Testis (tissue), 3 donors: ENCODE results near the gene SAP130. TPM values are rescaled to one million over a fixed set of nuclear protein-coding genes. Genes with fewer than 3 reads are reported as not detected.

Experiments
- DNase-seq: peaks from one replicate; pipeline ENCODE4 v3.0.0-alpha.2; 2019
- H3K27ac ChIP-seq, 2 donors: fragments of 200-600 bp; sonication (generic); one replicate each; pipeline ENCODE4 v1.5.1; 2019
- H3K27me3 ChIP-seq: fragments of 200-600 bp; sonication (generic); one replicate; pipeline ENCODE4 v1.5.1; 2019
- H3K36me3 ChIP-seq: fragments of 200-600 bp; sonication (generic); one replicate; pipeline ENCODE4 v1.5.1; 2017; ENCODE audit warnings: low read depth; ENCODE audit errors: missing control alignments
- H3K4me1 ChIP-seq: fragments of 200-600 bp; sonication (generic); one replicate; pipeline ENCODE4 v1.5.1; 2019
- H3K4me3 ChIP-seq, 2 donors: fragments of 200-600 bp; sonication (generic); one replicate each; pipeline ENCODE4 v1.5.1; 2017 to 2019
- H3K9me3 ChIP-seq: fragments of 200-600 bp; sonication (generic); one replicate; pipeline ENCODE4 v1.5.1; 2017
- CTCF ChIP-seq, 3 experiments: fragments of 450-650 bp in 2 of 3; fragments of 200-600 bp in 1 of 3; sonication (generic) in 1 of 3; IDR thresholded peaks; one replicate each; pipeline ENCODE4 v1.5.1; 2016 to 2019; ENCODE audit warnings: antibody characterized with exemption in 3 of 3, mild to moderate bottlenecking in 2 of 3, moderate library complexity in 1 of 3
- POLR2A ChIP-seq: fragments of 450-650 bp; IDR thresholded peaks from one replicate; pipeline ENCODE4 v1.6.1; 2017; ENCODE audit warnings: antibody characterized with exemption, mild to moderate bottlenecking, moderate library complexity
- WGBS, 2 donors: methylation state at CpG; one replicate each; pipeline ENCODE4 v1.1.5; 2018; 5-methylcytosine and 5-hydroxymethylcytosine counted together
- intact Hi-C: fragments of 100-400 bp; cut with DNase I; formaldehyde crosslinking; loops from one replicate; pipeline ENCODE4 v1.15.1; 2023; ENCODE audit warnings: low total_unique reads
- polyA plus RNA-seq: library from polyadenylated mRNA; stranded (reverse); fragments of 350-450 nt; fragmentation: Illumina TruSeq; extraction: RNeasy Lipid Tissue Mini Kit (QIAGEN cat#74804); gene quantifications from one replicate; pipeline ENCODE4 v1.2.3, GENCODE V29; 2014; ENCODE audit warnings: low read depth, low replicate concordance; ENCODE audit not compliant: insufficient read depth
- total RNA-seq, 2 donors: library from RNA; depleted of rRNA; stranded (reverse); fragments of >200 nt; gene quantifications; one replicate each; pipeline ENCODE4 v1.2.3, GENCODE V29; 2016

SAP130 gene
- total and polyA plus RNA-seq, 3 donors from 2014 or later, result 82.4 to 129 (median 85.7) TPM

- DNase-seq, result no peak
- no peak for TF ChIP-seq POLR2A
- TF ChIP-seq CTCF (IDR thresholded peaks at IDR 0.05), result no peak
- H3K27me3 ChIP-seq, result no peaks in the 10 kb centered on the region
- H3K4me1 ChIP-seq, result no peaks in the 10 kb centered on the region
- no peak overlapping the region for H3K27ac ChIP-seq
- 71 to 74% methylated on average over 3 of the region's 3 CpGs for WGBS, 2 donors
- H3K36me3 ChIP-seq, result no peaks in the 10 kb centered on the region
- H3K4me3 ChIP-seq, result no peak overlapping the region
- intact Hi-C loops, result no loop called here
- no peaks in the 10 kb centered on the region for H3K9me3 ChIP-seq
These were observed 10.6 kb upstream of the SAP130 start for GRCh38 chr2:128038411-128038810.

- 89% methylated on average over 5 of the region's 5 CpGs for WGBS, 2 donors
- intact Hi-C loops, result no loop called here
- TF ChIP-seq POLR2A (no peak), CTCF (IDR thresholded peaks at IDR 0.05) (peak in 1 of 3 experiments; percentile 10)
These were observed 9.8 kb upstream of the SAP130 start for GRCh38 chr2:128037649-128038048.

GRCh38 chr2:128036748-128037607 lies 9.1 kb upstream of the SAP130 start:
- H3K9me3 ChIP-seq, result no peaks in the 10 kb centered on the region
- no peak overlapping the region for H3K27ac ChIP-seq
- intact Hi-C loops, result no loop called here
- no peaks in the 10 kb centered on the region for H3K36me3 ChIP-seq
- no peaks in the 10 kb centered on the region for H3K4me1 ChIP-seq
- H3K4me3 ChIP-seq, result no peak overlapping the region
- H3K27me3 ChIP-seq, result no peaks in the 10 kb centered on the region
- DNase-seq, result no peak
- TF ChIP-seq POLR2A (no peak), CTCF (IDR thresholded peaks at IDR 0.05) (no peak)
- 92 to 95% methylated on average over 10 of the region's 10 CpGs for WGBS, 2 donors

More at GRCh38 chr2:128037649-128038048, 9.8 kb upstream of the SAP130 start:
- Histone ChIP-seq H3K27ac (no peak overlapping the region), H3K4me1 (no peaks in the 10 kb centered on the region), H3K27me3 (no peaks in the 10 kb centered on the region), H3K4me3 (no peak overlapping the region), H3K9me3 (no peaks in the 10 kb centered on the region), H3K36me3 (no peaks in the 10 kb centered on the region)
- no peak for DNase-seq

GRCh38 chr2:128032092-128032491 lies 4.2 kb upstream of the SAP130 start:
- no peak for DNase-seq
- Histone ChIP-seq H3K27me3 (no peaks in the 10 kb centered on the region), H3K9me3 (no peaks in the 10 kb centered on the region), H3K27ac (no peak overlapping the region), H3K36me3 (no peaks in the 10 kb centered on the region), H3K4me3 (no peak overlapping the region), H3K4me1 (peaks cover 6% of the 10 kb centered on the region)
- WGBS, 2 donors, result 78 to 85% methylated on average over 4 of the region's 4 CpGs
- TF ChIP-seq CTCF (IDR thresholded peaks at IDR 0.05) (no peak), POLR2A (no peak)
- intact Hi-C loops, result no loop called here

- DNase-seq, result no peak
- 0% methylated on average over 1 of the region's 1 CpG for WGBS, 2 donors
- peaks cover 15% of the 10 kb centered on the region for H3K4me1 ChIP-seq
- peak overlapping the region; percentile 98 to 100 for H3K4me3 ChIP-seq
- H3K36me3 ChIP-seq, result no peaks in the 10 kb centered on the region
- intact Hi-C loops, result no loop called here
- no peaks in the 10 kb centered on the region for H3K27me3 ChIP-seq
- peak overlapping the region; percentile 92 to 95 for H3K27ac ChIP-seq
- TF ChIP-seq POLR2A (no peak), CTCF (IDR thresholded peaks at IDR 0.05) (no peak)
- no peaks in the 10 kb centered on the region for H3K9me3 ChIP-seq
These were observed 802 bp upstream of the SAP130 start for GRCh38 chr2:128028668-128029054.
